Activated T-helper 1 cell treated with anti-CD3 and anti-CD28 coated beads, Interleukin-12 subunit alpha, Interleukin-12 subunit beta, Interleukin-2, Interleukin-4 antibody, amounts not matched to agents 30 ng/mL and 10 ng/mL and 1 ng/mL, durations not matched to agents 14 hours and 24 hours and 36 hours (primary cell): ENCODE data around the gene ARHGAP31. TPM values are rescaled to one million over a fixed set of nuclear protein-coding genes. Genes with fewer than 3 reads are reported as not detected.
"Not testable (repeated sequence)": the region's sequence is repeated elsewhere in the genome, so short reads cannot be mapped to it uniquely, and the experiment has no call there.

Source experiments
- DNase-seq: peaks from one replicate; pipeline ENCODE4 v3.0.0; 2021; ENCODE audit warnings: low spot score
- H3K27ac Mint-ChIP-seq: one replicate; pipeline ENCODE4 v1.8.0; 2021; ENCODE audit warnings: mild to moderate bottlenecking, mixed read lengths
- H3K27me3 Mint-ChIP-seq: one replicate; pipeline ENCODE4 v1.8.0; 2022; ENCODE audit warnings: mild to moderate bottlenecking, moderate library complexity, mixed read lengths; ENCODE audit not compliant: insufficient read depth
- H3K36me3 Mint-ChIP-seq: one replicate; pipeline ENCODE4 v1.8.0; 2021; ENCODE audit warnings: low read depth, mixed read lengths
- H3K4me1 Mint-ChIP-seq: one replicate; pipeline ENCODE4 v1.8.0; 2021; ENCODE audit warnings: low read depth, mixed read lengths
- H3K4me3 Mint-ChIP-seq: one replicate; pipeline ENCODE4 v1.8.0; 2021; ENCODE audit warnings: mild to moderate bottlenecking, moderate library complexity, mixed read lengths
- H3K9me3 Mint-ChIP-seq: one replicate; pipeline ENCODE4 v1.8.0; 2021; ENCODE audit warnings: mixed read lengths
- intact Hi-C: fragments of 100-400 bp; cut with micrococcal nuclease; formaldehyde crosslinking; loops from one replicate; pipeline ENCODE4 v1.15.1; 2024
- total RNA-seq: library from RNA; stranded (reverse); gene quantifications from 2 replicates; pipeline ENCODE4 v1.2.3, GENCODE V29; 2022

Gene ARHGAP31
- total RNA-seq, 1 donor from 2014 or later = 8.0 TPM

GRCh38 chr3:119330181-119330580, 36.0 kb downstream of the ARHGAP31 start:
- H3K4me3 Mint-ChIP-seq = no peak overlapping the region

GRCh38 chr3:119330858-119331257, 36.7 kb downstream of the ARHGAP31 start:
- intact Hi-C loops = no loop called here
- Mint-ChIP-seq H3K27ac (no peak overlapping the region), H3K36me3 (peaks cover 3% of the 10 kb centered on the region), H3K27me3 (peaks cover 43% of the 10 kb centered on the region), H3K4me1 (peaks cover 8% of the 10 kb centered on the region), H3K4me3 (no peak overlapping the region), H3K9me3 (no peaks in the 10 kb centered on the region)
- no peak for DNase-seq

More at GRCh38 chr3:119330181-119330580, 36.0 kb downstream of the ARHGAP31 start:
- Mint-ChIP-seq H3K36me3 (peaks cover 3% of the 10 kb centered on the region), H3K9me3 (no peaks in the 10 kb centered on the region), H3K27ac (no peak overlapping the region), H3K27me3 (peaks cover 43% of the 10 kb centered on the region), H3K4me1 (peaks cover 10% of the 10 kb centered on the region)
- intact Hi-C loops = no loop called here
- DNase-seq = no peak

GRCh38 chr3:119331661-119332060, 37.5 kb downstream of the ARHGAP31 start:
- intact Hi-C loops = no loop called here
- no peak overlapping the region for H3K4me3 Mint-ChIP-seq
- H3K4me1 Mint-ChIP-seq = peaks cover 4% of the 10 kb centered on the region
- peaks cover 43% of the 10 kb centered on the region for H3K27me3 Mint-ChIP-seq
- DNase-seq = no peak
- peaks cover 3% of the 10 kb centered on the region for H3K36me3 Mint-ChIP-seq
- H3K9me3 Mint-ChIP-seq = no peaks in the 10 kb centered on the region
- H3K27ac Mint-ChIP-seq = no peak overlapping the region

- intact Hi-C loops = no loop called here
- Mint-ChIP-seq H3K36me3 (peaks cover 5% of the 10 kb centered on the region), H3K9me3 (no peaks in the 10 kb centered on the region), H3K4me3 (no peak overlapping the region), H3K4me1 (no peaks in the 10 kb centered on the region), H3K27ac (no peak overlapping the region), H3K27me3 (peaks cover 30% of the 10 kb centered on the region)
- DNase-seq = no peak
Observed at GRCh38 chr3:119333773-119334509, 39.8 kb downstream of the ARHGAP31 start.

GRCh38 chr3:119336823-119337222, 42.6 kb downstream of the ARHGAP31 start:
- Mint-ChIP-seq H3K27ac (no peak overlapping the region), H3K36me3 (peaks cover 5% of the 10 kb centered on the region), H3K27me3 (peaks cover 21% of the 10 kb centered on the region), H3K4me3 (no peak overlapping the region), H3K4me1 (no peaks in the 10 kb centered on the region), H3K9me3 (no peaks in the 10 kb centered on the region)
- DNase-seq = no peak
- intact Hi-C loops = no loop called here

GRCh38 chr3:119337407-119337806, 43.2 kb downstream of the ARHGAP31 start:
- H3K27ac Mint-ChIP-seq, H3K9me3 Mint-ChIP-seq, DNase-seq, intact Hi-C loops, H3K36me3 Mint-ChIP-seq, H3K4me1 Mint-ChIP-seq, H3K4me3 Mint-ChIP-seq: not testable (repeated sequence)
- H3K27me3 Mint-ChIP-seq = peaks cover 17% of the 10 kb centered on the region

- Mint-ChIP-seq H3K9me3 (no peaks in the 10 kb centered on the region), H3K27me3 (peaks cover 9% of the 10 kb centered on the region), H3K4me3 (no peak overlapping the region)
Observed at GRCh38 chr3:119338754-119339153, 44.6 kb downstream of the ARHGAP31 start.

GRCh38 chr3:119340014-119340413, 45.8 kb downstream of the ARHGAP31 start:
- H3K4me1 Mint-ChIP-seq = no peaks in the 10 kb centered on the region
- H3K27me3 Mint-ChIP-seq = peaks cover 9% of the 10 kb centered on the region
- peaks cover 2% of the 10 kb centered on the region for H3K36me3 Mint-ChIP-seq
- no peak overlapping the region for H3K4me3 Mint-ChIP-seq
- no peaks in the 10 kb centered on the region for H3K9me3 Mint-ChIP-seq
- DNase-seq = no peak
- intact Hi-C loops = no loop called here
- H3K27ac Mint-ChIP-seq = no peak overlapping the region

More at GRCh38 chr3:119338754-119339153, 44.6 kb downstream of the ARHGAP31 start:
- no peak overlapping the region for H3K27ac Mint-ChIP-seq
- H3K4me1 Mint-ChIP-seq = no peaks in the 10 kb centered on the region
- intact Hi-C loops = no loop called here
- H3K36me3 Mint-ChIP-seq = peaks cover 2% of the 10 kb centered on the region
- no peak for DNase-seq

- Mint-ChIP-seq H3K27ac (no peak overlapping the region), H3K27me3 (peaks cover 6% of the 10 kb centered on the region), H3K36me3 (peaks cover 2% of the 10 kb centered on the region), H3K4me3 (no peak overlapping the region), H3K4me1 (no peaks in the 10 kb centered on the region), H3K9me3 (no peaks in the 10 kb centered on the region)
- DNase-seq = no peak
- intact Hi-C loops = no loop called here
Observed at GRCh38 chr3:119340446-119340845, 46.3 kb downstream of the ARHGAP31 start.

- no peak overlapping the region for H3K4me3 Mint-ChIP-seq
- intact Hi-C loops = no loop called here
- no peak overlapping the region for H3K27ac Mint-ChIP-seq
- H3K27me3 Mint-ChIP-seq = peaks cover 7% of the 10 kb centered on the region
- DNase-seq = no peak
- H3K9me3 Mint-ChIP-seq = no peaks in the 10 kb centered on the region
- peaks cover under 1% of the 10 kb centered on the region for H3K36me3 Mint-ChIP-seq
- no peaks in the 10 kb centered on the region for H3K4me1 Mint-ChIP-seq
Observed at GRCh38 chr3:119342176-119342575, 48.0 kb downstream of the ARHGAP31 start.

GRCh38 chr3:119343719-119344118, 49.5 kb downstream of the ARHGAP31 start:
- Mint-ChIP-seq H3K27me3 (peaks cover 6% of the 10 kb centered on the region), H3K27ac (no peak overlapping the region), H3K36me3 (no peaks in the 10 kb centered on the region), H3K9me3 (no peaks in the 10 kb centered on the region), H3K4me1 (no peaks in the 10 kb centered on the region), H3K4me3 (no peak overlapping the region)
- intact Hi-C loops = no loop called here
- no peak for DNase-seq

GRCh38 chr3:119346076-119346496, 51.9 kb downstream of the ARHGAP31 start:
- H3K4me1 Mint-ChIP-seq = no peaks in the 10 kb centered on the region
- intact Hi-C loops = no loop called here
- no peak overlapping the region for H3K4me3 Mint-ChIP-seq
- no peak for DNase-seq
- no peak overlapping the region for H3K27ac Mint-ChIP-seq
- H3K9me3 Mint-ChIP-seq = no peaks in the 10 kb centered on the region
- H3K27me3 Mint-ChIP-seq = peaks cover 16% of the 10 kb centered on the region
- H3K36me3 Mint-ChIP-seq = no peaks in the 10 kb centered on the region

GRCh38 chr3:119347036-119347435, 52.9 kb downstream of the ARHGAP31 start:
- Mint-ChIP-seq H3K9me3 (no peaks in the 10 kb centered on the region), H3K36me3 (no peaks in the 10 kb centered on the region), H3K27ac (no peak overlapping the region)

More at GRCh38 chr3:119347036-119347435, 52.9 kb downstream of the ARHGAP31 start:
- H3K27me3 Mint-ChIP-seq = peaks cover 19% of the 10 kb centered on the region
- peaks cover 5% of the 10 kb centered on the region for H3K4me1 Mint-ChIP-seq
- DNase-seq = no peak
- H3K4me3 Mint-ChIP-seq = no peak overlapping the region
- intact Hi-C loops = no loop called here
